ENCODE results near the gene STX2.
"Not testable (repeated sequence)": the region's sequence is repeated elsewhere in the genome, so short reads cannot be mapped to it uniquely, and the experiment has no call there.

STX2 gene

GRCh38 chr12:130803702-130804101, 35.3 kb downstream of the STX2 start:
- no peak for DNase-seq (ENCODE audit: low read depth, low spot score)

- no peak for DNase-seq (ENCODE audit: low read depth, low spot score)
These were observed 38.7 kb downstream of the STX2 start for GRCh38 chr12:130800312-130800711.

GRCh38 chr12:130799051-130799450, 40.0 kb downstream of the STX2 start:
- no peak for DNase-seq (ENCODE audit: low read depth, low spot score)

- DNase-seq (ENCODE audit: low read depth, low spot score): no peak
These were observed 41.9 kb downstream of the STX2 start for GRCh38 chr12:130796985-130797686.

GRCh38 chr12:130795906-130796305, 43.1 kb downstream of the STX2 start:
- no peak for DNase-seq (ENCODE audit: low read depth, low spot score)

- DNase-seq (ENCODE audit: low read depth, low spot score): no peak
These were observed 45.5 kb downstream of the STX2 start for GRCh38 chr12:130793554-130793849.

GRCh38 chr12:130792821-130793553, 46.1 kb downstream of the STX2 start:
- DNase-seq (ENCODE audit: low read depth, low spot score): no peak

- no peak for DNase-seq (ENCODE audit: low read depth, low spot score)
These were observed 47.4 kb downstream of the STX2 start for GRCh38 chr12:130791629-130792028.

GRCh38 chr12:130788515-130788914, 50.5 kb downstream of the STX2 start:
- no peak for DNase-seq (ENCODE audit: low read depth, low spot score)

GRCh38 chr12:130787445-130788410, 51.3 kb downstream of the STX2 start:
- DNase-seq (ENCODE audit: low read depth, low spot score): peak; percentile 37

GRCh38 chr12:130787041-130787440, 52.0 kb downstream of the STX2 start:
- no peak for DNase-seq (ENCODE audit: low read depth, low spot score)

- DNase-seq (ENCODE audit: low read depth, low spot score): no peak
These were observed 55.8 kb downstream of the STX2 start for GRCh38 chr12:130783110-130783715.

- not testable (repeated sequence) for DNase-seq (ENCODE audit: low read depth, low spot score)
These were observed 56.8 kb downstream of the STX2 start for GRCh38 chr12:130782245-130782644.

- no peak for DNase-seq (ENCODE audit: low read depth, low spot score)
These were observed 58.0 kb downstream of the STX2 start for GRCh38 chr12:130780880-130781575.

- no peak for DNase-seq (ENCODE audit: low read depth, low spot score)
These were observed 58.7 kb downstream of the STX2 start for GRCh38 chr12:130780325-130780724.

GRCh38 chr12:130778776-130779175, 60.3 kb downstream of the STX2 start:
- no peak for DNase-seq (ENCODE audit: low read depth, low spot score)

GRCh38 chr12:130776857-130777339, 62.2 kb downstream of the STX2 start:
- DNase-seq (ENCODE audit: low read depth, low spot score): no peak

- DNase-seq (ENCODE audit: low read depth, low spot score): peak; percentile 81
These were observed 62.8 kb downstream of the STX2 start for GRCh38 chr12:130775953-130776856.

- no peak for DNase-seq (ENCODE audit: low read depth, low spot score)
These were observed 68.5 kb downstream of the STX2 start for GRCh38 chr12:130770413-130771028.

- no peak for DNase-seq (ENCODE audit: low read depth, low spot score)
These were observed 70.9 kb downstream of the STX2 start for GRCh38 chr12:130768120-130768519.
